HEK293 (cell line): Measurements from ENCODE around the gene CCDC24.

Source experiments
- CTCF ChIA-PET: fragments of 350-600 bp; formaldehyde crosslinking; extraction: SDS; loops from one replicate; lab custom pipeline; 2021; ENCODE audit warnings: antibody characterized with exemption; lab: Yijun Ruan, JAX
- POLR2A ChIA-PET: fragments of 300-600 bp; formaldehyde crosslinking; extraction: SDS; loops from one replicate; lab custom pipeline; 2020; ENCODE audit warnings: antibody characterized with exemption, inconsistent platforms; lab: Yijun Ruan, JAX
- H3K27ac ChIP-seq: fragments of 200-500 bp; sonication (Bioruptor generic); 2 replicates; pipeline ENCODE4 v1.5.1; 2014; ENCODE audit warnings: low read depth, low read length, control low read depth, inconsistent platforms; ENCODE audit errors: extremely low read depth
- H3K36me3 ChIP-seq, 2 experiments: fragments of 200-500 bp in 1 of 2; sonication (Bioruptor generic) in 1 of 2; 1 replicate in 1 of 2; 2 replicates in 1 of 2; pipeline ENCODE4 v1.5.1; 2014 to 2017; ENCODE audit warnings: inconsistent platforms in 2 of 2, low read length in 2 of 2; ENCODE audit not compliant: control insufficient read depth in 2 of 2, insufficient read depth in 1 of 2
- H3K4me1 ChIP-seq: fragments of 200-500 bp; sonication (Bioruptor generic); 2 replicates; pipeline ENCODE4 v1.5.1; 2014; ENCODE audit warnings: mild to moderate bottlenecking, low read length, inconsistent platforms; ENCODE audit not compliant: control insufficient read depth, insufficient read depth
- H3K4me3 ChIP-seq: 2 replicates; pipeline ENCODE4 v1.5.1; 2011; ENCODE audit warnings: low read depth, mild to moderate bottlenecking, control low read depth, low read length, moderate library complexity
- H3K9me3 ChIP-seq: fragments of 200-500 bp; sonication (Bioruptor generic); 2 replicates; pipeline ENCODE4 v1.5.1; 2014; ENCODE audit warnings: low read depth, low read length, inconsistent platforms; ENCODE audit not compliant: control insufficient read depth, insufficient read depth
- BCL11B ChIP-seq: fragments of 450-650 bp; formaldehyde crosslinking; IDR thresholded peaks from 2 replicates; pipeline ENCODE4 v1.5.1; 2016; ENCODE audit warnings: low read depth, missing biosample characterization, missing genetic modification characterization
- KLF9 ChIP-seq: fragments of 450-650 bp; formaldehyde crosslinking; IDR thresholded peaks from 2 replicates; pipeline ENCODE4 v1.5.1; 2016; ENCODE audit warnings: missing biosample characterization, missing genetic modification characterization, low read depth
- SCRT2 ChIP-seq: fragments of 450-650 bp; formaldehyde crosslinking; IDR thresholded peaks from 2 replicates; pipeline ENCODE4 v1.5.1; 2016; ENCODE audit warnings: missing biosample characterization, missing genetic modification characterization
- YY1 ChIP-seq: fragments of 450-650 bp; formaldehyde crosslinking; IDR thresholded peaks from 2 replicates; pipeline ENCODE4 v1.5.1; 2018; ENCODE audit warnings: missing biosample characterization, missing genetic modification characterization
- ZBTB1 ChIP-seq: fragments of 450-650 bp; formaldehyde crosslinking; IDR thresholded peaks from 2 replicates; pipeline ENCODE4 v1.5.1; 2016; ENCODE audit warnings: missing biosample characterization, missing genetic modification characterization
- ZBTB17 ChIP-seq: fragments of 450-650 bp; formaldehyde crosslinking; IDR thresholded peaks from 2 replicates; pipeline ENCODE4 v1.5.1; 2016; ENCODE audit warnings: missing biosample characterization, missing genetic modification characterization
- ZFHX2 ChIP-seq: fragments of 450-650 bp; formaldehyde crosslinking; conservative IDR thresholded peaks from 2 replicates; pipeline ENCODE4 v1.5.1; 2016; ENCODE audit warnings: missing biosample characterization, missing genetic modification characterization
- ZFP3 ChIP-seq: fragments of 450-650 bp; formaldehyde crosslinking; IDR thresholded peaks from 2 replicates; pipeline ENCODE4 v1.5.1; 2016; ENCODE audit warnings: low read depth, missing biosample characterization, missing genetic modification characterization
- ZFP37 ChIP-seq: fragments of 450-650 bp; formaldehyde crosslinking; IDR thresholded peaks from 2 replicates; pipeline ENCODE4 v1.5.1; 2016; ENCODE audit warnings: missing biosample characterization, missing genetic modification characterization
- ZNF23 ChIP-seq: fragments of 450-650 bp; formaldehyde crosslinking; IDR thresholded peaks from 2 replicates; pipeline ENCODE4 v1.5.1; 2016; ENCODE audit warnings: missing biosample characterization, missing genetic modification characterization, borderline replicate concordance
- ZNF366 ChIP-seq: fragments of 450-650 bp; formaldehyde crosslinking; conservative IDR thresholded peaks from 2 replicates; pipeline ENCODE4 v1.5.1; 2016; ENCODE audit warnings: missing biosample characterization, missing genetic modification characterization
- ZNF555 ChIP-seq: fragments of 450-650 bp; formaldehyde crosslinking; conservative IDR thresholded peaks from 2 replicates; pipeline ENCODE4 v1.5.1; 2017; ENCODE audit warnings: missing biosample characterization, mild to moderate bottlenecking, missing genetic modification characterization, inconsistent platforms
- ZNF623 ChIP-seq: fragments of 450-650 bp; formaldehyde crosslinking; IDR thresholded peaks from 2 replicates; pipeline ENCODE4 v1.5.1; 2016; ENCODE audit warnings: missing biosample characterization, missing genetic modification characterization
- ZNF785 ChIP-seq: fragments of 450-650 bp; formaldehyde crosslinking; IDR thresholded peaks from 2 replicates; pipeline ENCODE4 v1.5.1; 2016; ENCODE audit warnings: missing biosample characterization, missing genetic modification characterization
- TF ChIP-seq, protein P1 (sequence below): fragments of 450-650 bp; formaldehyde crosslinking; IDR thresholded peaks from 2 replicates; pipeline ENCODE4 v1.5.1; 2016; ENCODE audit warnings: missing biosample characterization, missing genetic modification characterization
- TF ChIP-seq, protein P2 (sequence below): fragments of 450-650 bp; formaldehyde crosslinking; IDR thresholded peaks from 2 replicates; pipeline ENCODE4 v1.5.1; 2016; ENCODE audit warnings: missing biosample characterization, missing genetic modification characterization

Gene CCDC24

DNA sequence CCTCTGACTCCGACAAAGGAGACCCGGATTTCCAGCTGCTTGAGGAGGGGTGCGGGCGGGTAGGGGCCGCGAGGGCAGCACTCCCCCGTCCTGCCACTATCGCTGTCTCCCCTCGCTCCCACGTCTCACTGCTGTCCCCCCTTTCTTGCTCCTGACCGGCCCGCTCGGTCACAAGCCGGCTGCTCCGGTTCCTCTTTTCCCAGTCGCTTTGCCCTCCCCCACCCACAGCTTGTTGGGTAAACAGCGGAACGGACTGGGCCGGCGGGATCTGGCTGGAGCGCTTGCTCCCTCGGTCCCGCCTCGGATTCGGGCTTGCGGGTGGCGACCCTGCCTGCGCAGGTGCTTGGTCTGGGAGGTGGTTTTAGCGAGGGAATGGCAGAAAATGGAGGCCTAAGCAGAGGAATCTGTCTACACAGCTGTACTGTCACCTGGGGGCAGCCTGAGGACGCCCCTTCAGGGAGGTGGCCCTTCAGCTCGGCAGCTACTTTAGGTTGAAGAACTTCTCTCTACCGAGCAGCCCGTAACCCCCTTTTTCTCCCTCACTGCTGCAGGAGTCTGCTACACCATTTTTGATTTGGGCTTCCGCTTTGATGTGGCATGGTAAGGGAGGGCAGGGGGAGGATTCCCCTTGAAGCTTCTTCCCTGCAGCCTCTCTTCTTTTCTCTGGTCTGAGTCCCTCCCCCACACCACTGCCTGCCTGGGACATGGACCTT, 16.0 kb upstream of the CCDC24 start (continued):
- TF ChIP-seq BCL11B (tag by site-specific recombination) (no peak), ZNF23 (no peak)

DNA sequence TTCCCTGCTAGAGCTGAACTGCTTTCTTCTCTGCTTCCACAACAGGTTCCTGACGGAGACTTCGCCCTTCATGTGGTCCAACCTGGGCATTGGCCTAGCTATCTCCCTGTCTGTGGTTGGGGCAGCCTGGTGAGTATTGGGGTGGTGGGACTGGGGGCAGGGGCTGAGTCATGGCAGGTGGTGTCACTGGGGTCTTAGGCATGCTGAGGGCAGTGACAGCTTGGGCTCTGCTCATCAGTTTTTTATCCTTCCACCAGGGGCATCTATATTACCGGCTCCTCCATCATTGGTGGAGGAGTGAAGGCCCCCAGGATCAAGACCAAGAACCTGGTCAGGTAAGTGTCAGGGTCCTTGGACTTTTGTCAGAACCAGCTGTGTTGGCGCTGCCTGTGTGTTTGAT, 15.4 kb upstream of the CCDC24 start:
- Histone ChIP-seq H3K27ac (no peak overlapping the region), H3K9me3 (no peaks in the 10 kb centered on the region), H3K4me1 (peaks cover 3% of the 10 kb centered on the region; the same call in 1 of the 2 replicates), H3K4me3 (peak overlapping the region; percentile 88), H3K36me3 (peaks cover 7 to 62% of the 10 kb centered on the region in 2 experiments; a peak in 2 of 3 replicates)
- ChIA-PET POLR2A (interaction anchor here (0.5 to 3.6 kb wide), 6 partner anchors 10 to 317 kb away, joined by 3 to 15 read pairs (median 6); partner anchors contain the start of genes CCDC24 and IPO13), CTCF (interaction anchor here (0.5 to 1.1 kb wide), 2 partner anchors 71 to 894 kb away, joined by 3 to 6 read pairs; no protein-coding TSS in a partner anchor)
- TF ChIP-seq YY1 (tag by site-specific recombination), result no peak
- TF ChIP-seq, protein P1, sequence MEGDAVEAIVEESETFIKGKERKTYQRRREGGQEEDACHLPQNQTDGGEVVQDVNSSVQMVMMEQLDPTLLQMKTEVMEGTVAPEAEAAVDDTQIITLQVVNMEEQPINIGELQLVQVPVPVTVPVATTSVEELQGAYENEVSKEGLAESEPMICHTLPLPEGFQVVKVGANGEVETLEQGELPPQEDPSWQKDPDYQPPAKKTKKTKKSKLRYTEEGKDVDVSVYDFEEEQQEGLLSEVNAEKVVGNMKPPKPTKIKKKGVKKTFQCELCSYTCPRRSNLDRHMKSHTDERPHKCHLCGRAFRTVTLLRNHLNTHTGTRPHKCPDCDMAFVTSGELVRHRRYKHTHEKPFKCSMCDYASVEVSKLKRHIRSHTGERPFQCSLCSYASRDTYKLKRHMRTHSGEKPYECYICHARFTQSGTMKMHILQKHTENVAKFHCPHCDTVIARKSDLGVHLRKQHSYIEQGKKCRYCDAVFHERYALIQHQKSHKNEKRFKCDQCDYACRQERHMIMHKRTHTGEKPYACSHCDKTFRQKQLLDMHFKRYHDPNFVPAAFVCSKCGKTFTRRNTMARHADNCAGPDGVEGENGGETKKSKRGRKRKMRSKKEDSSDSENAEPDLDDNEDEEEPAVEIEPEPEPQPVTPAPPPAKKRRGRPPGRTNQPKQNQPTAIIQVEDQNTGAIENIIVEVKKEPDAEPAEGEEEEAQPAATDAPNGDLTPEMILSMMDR (tag by site-specific recombination), result no peak
- TF ChIP-seq SCRT2 (tag by site-specific recombination), result peak; percentile 45; the same call in 1 of the 2 replicates
- no peak for TF ChIP-seq BCL11B (tag by site-specific recombination)

DNA sequence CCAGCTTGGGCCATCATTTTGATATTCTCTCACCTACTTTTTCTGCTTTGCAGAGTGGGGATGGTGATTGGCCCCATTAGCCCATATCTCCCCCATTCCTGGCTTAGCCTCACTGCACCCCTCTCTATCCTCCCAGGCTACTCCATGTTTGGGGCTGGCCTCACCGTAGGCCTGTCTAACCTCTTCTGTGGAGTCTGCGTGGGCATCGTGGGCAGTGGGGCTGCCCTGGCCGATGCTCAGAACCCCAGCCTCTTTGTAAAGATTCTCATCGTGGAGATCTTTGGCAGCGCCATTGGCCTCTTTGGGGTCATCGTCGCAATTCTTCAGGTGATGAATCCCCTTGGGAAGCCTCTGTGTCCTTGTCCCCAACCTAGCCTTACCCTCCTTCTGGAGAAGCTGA, 14.5 kb upstream of the CCDC24 start:
- Histone ChIP-seq H3K36me3 (peaks cover 7 to 62% of the 10 kb centered on the region in 2 experiments; a peak in 2 of 3 replicates), H3K4me1 (peaks cover 3% of the 10 kb centered on the region; the same call in 1 of the 2 replicates), H3K9me3 (no peaks in the 10 kb centered on the region), H3K4me3 (no peak overlapping the region), H3K27ac (no peak overlapping the region)
- TF ChIP-seq ZNF555 (tag by site-specific recombination) (no peak), ZNF785 (tag by site-specific recombination) (no peak), ZFP37 (tag by site-specific recombination) (no peak), KLF9 (no peak), ZNF366 (tag by site-specific recombination) (no peak)
- CTCF ChIA-PET, result no interaction called here
- POLR2A ChIA-PET, result interaction anchor here (1.1 to 3.6 kb wide), 2 partner anchors 15 to 54 kb away, joined by 3 to 15 read pairs; partner anchors contain the start of genes CCDC24 and SLC6A9

DNA sequence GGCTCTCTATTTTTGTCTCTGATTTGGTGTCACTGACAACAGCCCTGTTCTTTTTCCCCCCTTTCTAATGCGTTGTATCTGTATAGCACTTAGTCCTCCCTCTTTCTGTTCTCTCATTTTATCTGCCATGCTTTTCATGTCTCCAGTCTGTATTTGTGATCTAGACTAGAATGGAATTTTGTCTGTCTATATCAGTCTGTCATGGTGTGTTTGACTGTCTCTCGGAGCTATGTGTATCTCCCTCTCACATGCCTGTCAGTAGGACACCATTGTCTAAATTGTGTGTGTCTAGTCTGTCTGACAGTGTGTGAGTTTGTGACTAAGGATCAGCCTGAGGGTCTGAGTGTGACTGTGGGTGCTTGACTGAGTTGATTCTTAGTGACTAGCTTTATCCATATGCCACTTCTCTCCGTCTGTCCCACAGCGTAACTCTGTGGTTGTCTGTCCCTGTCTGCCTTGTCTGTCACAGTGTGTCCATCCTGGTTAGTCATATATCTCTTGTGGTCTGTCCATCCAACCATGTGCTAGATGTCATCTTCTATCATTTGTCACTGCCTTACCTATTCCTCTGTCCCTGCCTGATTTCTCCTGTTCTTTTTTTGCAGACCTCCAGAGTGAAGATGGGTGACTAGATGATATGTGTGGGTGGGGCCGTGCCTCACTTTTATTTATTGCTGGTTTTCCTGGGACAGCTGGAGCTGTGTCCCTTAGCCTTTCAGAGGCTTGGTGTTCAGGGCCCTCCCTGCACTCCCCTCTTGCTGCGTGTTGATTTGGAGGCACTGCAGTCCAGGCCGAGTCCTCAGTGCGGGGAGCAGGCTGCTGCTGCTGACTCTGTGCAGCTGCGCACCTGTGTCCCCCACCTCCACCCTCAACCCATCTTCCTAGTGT, 13.8 kb upstream of the CCDC24 start:
- Histone ChIP-seq H3K27ac (peak overlapping the region; percentile 11; the same call in 1 of the 2 replicates), H3K36me3 (peaks cover 7 to 60% of the 10 kb centered on the region in 2 experiments; a peak in 2 of 3 replicates), H3K4me3 (no peak overlapping the region), H3K4me1 (peaks cover 3% of the 10 kb centered on the region; the same call in 1 of the 2 replicates), H3K9me3 (no peaks in the 10 kb centered on the region)
- ChIA-PET CTCF (interaction anchor here (0.6 kb wide), 1 partner anchor 1024 kb away, joined by 3 read pairs; no protein-coding TSS in a partner anchor), POLR2A (interaction anchor here (0.6 to 3.6 kb wide), 6 partner anchors 8 to 54 kb away, joined by 3 to 15 read pairs (median 4); partner anchors contain the start of genes CCDC24, DPH2, IPO13 and SLC6A9)
- TF ChIP-seq ZNF623 (tag by site-specific recombination), result no peak
- TF ChIP-seq ZFP3 (tag by site-specific recombination), result no peak
- TF ChIP-seq ZFHX2 (tag by site-specific recombination), result 0 out of 2 replicates have a peak, but pooled peaks have one; percentile 5
- TF ChIP-seq, protein P2, sequence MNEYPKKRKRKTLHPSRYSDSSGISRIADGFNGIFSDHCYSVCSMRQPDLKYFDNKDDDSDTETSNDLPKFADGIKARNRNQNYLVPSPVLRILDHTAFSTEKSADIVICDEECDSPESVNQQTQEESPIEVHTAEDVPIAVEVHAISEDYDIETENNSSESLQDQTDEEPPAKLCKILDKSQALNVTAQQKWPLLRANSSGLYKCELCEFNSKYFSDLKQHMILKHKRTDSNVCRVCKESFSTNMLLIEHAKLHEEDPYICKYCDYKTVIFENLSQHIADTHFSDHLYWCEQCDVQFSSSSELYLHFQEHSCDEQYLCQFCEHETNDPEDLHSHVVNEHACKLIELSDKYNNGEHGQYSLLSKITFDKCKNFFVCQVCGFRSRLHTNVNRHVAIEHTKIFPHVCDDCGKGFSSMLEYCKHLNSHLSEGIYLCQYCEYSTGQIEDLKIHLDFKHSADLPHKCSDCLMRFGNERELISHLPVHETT, result no peak
- peak; percentile 58; the same call in 1 of the 2 replicates for TF ChIP-seq ZNF366 (tag by site-specific recombination)
- TF ChIP-seq ZBTB17, result peak; percentile 54; the same call in 1 of the 2 replicates
- no peak for TF ChIP-seq ZBTB1 (tag by site-specific recombination)
- TF ChIP-seq, protein P1 (tag by site-specific recombination), result no peak
